Measurements from ENCODE around the gene NMNAT1. TPM values are rescaled to one million over a fixed set of nuclear protein-coding genes. Genes with fewer than 3 reads are reported as not detected.
"Not testable (repeated sequence)": the region's sequence is repeated elsewhere in the genome, so short reads cannot be mapped to it uniquely, and the experiment has no call there.

Gene NMNAT1
- total and polyA plus RNA-seq, 8 donors: 3.1 to 18.8 (median 8.7) TPM

DNA sequence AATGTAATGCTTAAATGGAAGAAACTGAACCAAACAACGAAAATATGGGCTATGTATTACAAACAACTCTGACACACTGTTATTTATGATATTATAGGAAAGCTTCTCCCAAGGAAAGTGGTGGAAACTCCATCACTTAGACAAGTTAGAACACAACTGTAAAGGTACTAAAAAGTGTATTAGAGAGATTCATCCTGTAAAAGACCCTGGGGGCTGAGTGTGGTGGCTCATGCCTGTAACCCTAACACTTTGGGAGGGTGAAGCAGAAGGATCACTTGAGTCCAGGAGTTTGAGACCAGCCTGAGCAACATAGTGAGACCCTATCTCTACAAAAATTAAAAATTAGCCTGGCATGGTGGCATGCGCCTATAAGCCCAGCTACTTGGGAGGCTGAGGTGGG is 82.1 kb downstream of the NMNAT1 start:
- no peak for TF ChIP-seq POLR2A (IDR thresholded peaks at IDR 0.05)
- TF ChIP-seq CTCF (IDR thresholded peaks at IDR 0.05): no peak
- TF ChIP-seq EP300 (IDR thresholded peaks at IDR 0.05): no peak
- no peak for TF ChIP-seq POLR2AphosphoS5 (IDR thresholded peaks at IDR 0.05)
- Histone ChIP-seq H3K4me1 (no peaks in the 10 kb centered on the region), H3K9me3 (no peaks in the 10 kb centered on the region), H3K27ac (no peak overlapping the region), H3K4me3 (no peak overlapping the region), H3K36me3 (no peaks in the 10 kb centered on the region), H3K27me3 (no peaks in the 10 kb centered on the region)
- intact Hi-C loops (cut with DNase I; ENCODE audit: low total_unique reads): no loop called here
- WGBS, 5 donors: 72 to 85% (median 78%) methylated on average over 2 of the region's 2 CpGs
- DNase-seq: no peak

- Histone ChIP-seq H3K27me3 (no peaks in the 10 kb centered on the region), H3K9me3 (no peaks in the 10 kb centered on the region), H3K27ac (no peak overlapping the region), H3K4me1 (peaks cover 0 to 6% (median 1%) of the 10 kb centered on the region in 4 donors), H3K4me3 (no peak overlapping the region), H3K36me3 (no peaks in the 10 kb centered on the region)
- DNase-seq: no peak
- intact Hi-C loops (cut with DNase I; ENCODE audit: low total_unique reads): no loop called here
- TF ChIP-seq POLR2A (IDR thresholded peaks at IDR 0.05) (no peak), CTCF (IDR thresholded peaks at IDR 0.05) (no peak), POLR2AphosphoS5 (IDR thresholded peaks at IDR 0.05) (no peak), EP300 (IDR thresholded peaks at IDR 0.05) (no peak)
Observed at GRCh38 chr1:10027027-10027426, 83.8 kb downstream of the NMNAT1 start.

GRCh38 chr1:10028956-10029500 is 85.8 kb downstream of the NMNAT1 start:
- H3K4me1 ChIP-seq: peaks cover 3 to 17% (median 8%) of the 10 kb centered on the region in 4 donors
- H3K27ac ChIP-seq; DNase-seq; intact Hi-C loops (cut with DNase I; ENCODE audit: low total_unique reads); H3K36me3 ChIP-seq; H3K27me3 ChIP-seq; H3K4me3 ChIP-seq; H3K9me3 ChIP-seq: not testable (repeated sequence)
- WGBS, 5 donors: 61 to 86% (median 79%) methylated on average over 14 to 21 of the region's 24 CpGs

DNA sequence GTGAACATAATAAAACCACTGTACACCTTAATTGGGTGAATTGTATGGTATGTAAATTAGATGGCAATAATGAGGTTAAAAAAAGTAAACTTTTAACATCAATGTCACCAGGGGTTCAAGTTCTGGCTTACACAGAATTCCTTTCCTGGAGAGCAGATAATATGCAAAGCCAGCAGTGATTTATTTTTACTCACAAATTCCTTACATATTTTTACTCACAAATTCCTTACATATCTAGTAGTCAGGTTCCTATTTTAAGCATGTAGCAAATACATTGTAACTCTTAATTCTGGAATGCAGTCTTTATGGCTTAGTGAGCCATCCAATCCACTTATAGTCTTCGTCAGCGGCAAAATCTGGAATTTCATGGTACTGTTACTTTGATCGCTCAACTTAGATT is 88.2 kb downstream of the NMNAT1 start:
- H3K27me3 ChIP-seq: no peaks in the 10 kb centered on the region
- no peaks in the 10 kb centered on the region for H3K9me3 ChIP-seq
- intact Hi-C loops (cut with DNase I; ENCODE audit: low total_unique reads): loop anchor here (10.0 kb wide), 2 partner anchors 87 to 157 kb away; partner anchors contain the start of genes LZIC and NMNAT1
- H3K27ac ChIP-seq: no peak overlapping the region
- H3K4me3 ChIP-seq: no peak overlapping the region
- H3K4me1 ChIP-seq: peaks cover 12 to 40% (median 24%) of the 10 kb centered on the region in 4 donors
- WGBS, 5 donors: 92 to 100% (median 97%) methylated on average over 3 of the region's 3 CpGs
- DNase-seq: no peak
- TF ChIP-seq POLR2AphosphoS5 (IDR thresholded peaks at IDR 0.05) (no peak), EP300 (IDR thresholded peaks at IDR 0.05) (no peak), CTCF (IDR thresholded peaks at IDR 0.05) (no peak), POLR2A (IDR thresholded peaks at IDR 0.05) (no peak)
- H3K36me3 ChIP-seq: peaks cover 0 to 2% (median 1%) of the 10 kb centered on the region in 4 donors
